Right lobe of liver (tissue), 4 donors: ENCODE measurements around the gene FRAT2.

ENCODE experiments used
- POLR2A ChIP-seq: fragments of 450-650 bp; IDR thresholded peaks from one replicate; pipeline ENCODE4 v1.6.1; 2017; ENCODE audit warnings: antibody characterized with exemption, mild to moderate bottlenecking
- TF ChIP-seq, protein P1 (sequence below), 4 donors: fragments of 200-600 bp in 3 of 4; fragments of 450-650 bp in 1 of 4; IDR thresholded peaks; one replicate each; pipeline versions ENCODE4 v1.5.1 to v1.8.0; 2016 to 2022; ENCODE audit warnings: antibody characterized with exemption in 4 of 4, mild to moderate bottlenecking in 2 of 4
- donor health status: DM: no; HTN: no; CAD: no.
- donor health status: DM: no; HTN: no; CAD: no.
- donor health status: DM: no; HTN: yes; CAD: no.

DNA sequence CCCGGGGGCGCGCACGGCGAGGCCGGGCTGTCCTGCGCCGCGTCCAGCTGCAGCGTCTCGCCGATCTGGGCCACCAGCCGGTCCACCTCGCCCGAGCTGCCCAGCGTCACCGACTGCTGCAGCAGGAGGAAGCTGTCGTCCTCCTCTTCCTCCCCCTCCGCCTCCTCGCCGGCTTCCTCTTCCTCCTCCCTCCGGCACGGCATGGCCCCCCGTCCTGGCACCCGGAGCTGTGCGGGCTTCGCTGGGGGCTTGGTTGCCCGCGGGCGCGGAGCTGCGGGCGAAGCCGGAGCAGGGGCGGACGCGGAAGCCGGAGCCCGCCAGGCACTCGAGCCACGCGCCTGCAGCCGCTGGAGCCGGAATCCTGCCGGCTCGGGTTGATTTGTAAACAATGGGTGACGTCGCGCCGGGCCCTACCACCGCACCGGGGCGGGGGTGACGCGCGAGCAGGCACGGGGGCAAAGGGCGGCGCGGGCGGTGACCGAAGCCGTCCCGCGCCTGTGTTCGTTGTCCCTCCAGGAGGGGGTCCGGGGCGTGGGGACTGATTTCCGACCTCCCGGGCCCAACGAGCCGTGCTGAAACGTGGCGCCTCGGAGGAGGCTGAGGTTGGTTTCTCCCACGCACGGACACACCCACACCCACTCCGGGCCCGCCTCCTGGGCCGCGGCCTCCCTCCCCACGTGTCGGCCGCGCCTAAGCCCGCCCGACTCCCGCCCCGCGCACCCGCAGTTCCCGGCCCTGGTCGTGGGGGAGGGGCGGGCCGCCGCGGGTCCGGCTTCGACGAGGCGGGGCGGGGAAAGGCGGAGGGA is at the start of gene FRAT2:
- TF ChIP-seq, protein P1, sequence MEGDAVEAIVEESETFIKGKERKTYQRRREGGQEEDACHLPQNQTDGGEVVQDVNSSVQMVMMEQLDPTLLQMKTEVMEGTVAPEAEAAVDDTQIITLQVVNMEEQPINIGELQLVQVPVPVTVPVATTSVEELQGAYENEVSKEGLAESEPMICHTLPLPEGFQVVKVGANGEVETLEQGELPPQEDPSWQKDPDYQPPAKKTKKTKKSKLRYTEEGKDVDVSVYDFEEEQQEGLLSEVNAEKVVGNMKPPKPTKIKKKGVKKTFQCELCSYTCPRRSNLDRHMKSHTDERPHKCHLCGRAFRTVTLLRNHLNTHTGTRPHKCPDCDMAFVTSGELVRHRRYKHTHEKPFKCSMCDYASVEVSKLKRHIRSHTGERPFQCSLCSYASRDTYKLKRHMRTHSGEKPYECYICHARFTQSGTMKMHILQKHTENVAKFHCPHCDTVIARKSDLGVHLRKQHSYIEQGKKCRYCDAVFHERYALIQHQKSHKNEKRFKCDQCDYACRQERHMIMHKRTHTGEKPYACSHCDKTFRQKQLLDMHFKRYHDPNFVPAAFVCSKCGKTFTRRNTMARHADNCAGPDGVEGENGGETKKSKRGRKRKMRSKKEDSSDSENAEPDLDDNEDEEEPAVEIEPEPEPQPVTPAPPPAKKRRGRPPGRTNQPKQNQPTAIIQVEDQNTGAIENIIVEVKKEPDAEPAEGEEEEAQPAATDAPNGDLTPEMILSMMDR (IDR thresholded peaks at IDR 0.05), result no peak
- peak; percentile 95 for TF ChIP-seq POLR2A
